GM18502 (cell line): ENCODE data around the gene GRIN2D.

Source experiments
- ATAC-seq: cut with Tn5 transposase; IDR thresholded peaks from one replicate; pipeline ENCODE4 v1.9.1; 2021; ENCODE audit warnings: mild to moderate bottlenecking; ENCODE audit not compliant: unreplicated experiment, poor library complexity

GRIN2D gene

DNA sequence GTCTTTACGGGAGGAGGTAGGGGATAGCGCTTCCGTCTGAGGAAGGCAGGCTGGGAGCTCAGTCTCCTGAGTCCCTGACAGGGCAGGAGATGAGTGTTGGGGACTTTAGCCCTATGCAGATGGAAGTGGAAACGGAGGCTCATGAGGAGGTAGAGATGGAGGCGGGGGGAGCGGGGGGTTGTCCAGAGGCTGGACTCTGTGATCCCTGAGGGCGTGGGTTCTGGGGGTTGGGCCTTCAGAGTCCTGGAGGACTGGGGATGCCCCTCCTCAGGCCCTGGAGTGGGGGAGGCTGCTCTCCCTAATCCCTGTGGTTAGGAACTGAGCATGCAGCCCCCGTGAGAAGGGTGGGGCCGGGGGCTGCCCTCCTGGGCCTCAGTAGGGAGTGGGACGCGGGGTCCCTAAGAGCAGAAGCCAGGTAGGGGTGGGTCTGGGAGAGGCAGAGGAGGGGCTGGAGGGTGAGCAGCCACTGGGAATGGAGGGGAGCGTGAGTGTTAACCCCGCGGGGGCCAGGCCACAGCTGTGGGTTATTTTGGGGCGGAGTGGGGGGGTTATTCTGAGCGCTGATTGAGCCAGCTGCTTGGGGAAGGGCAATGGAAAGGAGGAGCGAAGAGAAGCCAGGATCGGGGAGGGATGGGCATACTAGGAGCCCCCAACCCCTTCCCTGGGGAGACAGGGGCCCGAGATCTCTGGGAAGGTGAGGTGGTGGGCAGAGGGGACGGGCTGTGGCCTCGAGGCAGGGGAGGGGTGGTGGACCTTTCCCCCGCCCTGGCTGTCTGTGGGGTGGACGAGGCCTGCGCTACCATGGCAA is 2.8 kb downstream of the GRIN2D start:
- ATAC-seq: no peak

DNA sequence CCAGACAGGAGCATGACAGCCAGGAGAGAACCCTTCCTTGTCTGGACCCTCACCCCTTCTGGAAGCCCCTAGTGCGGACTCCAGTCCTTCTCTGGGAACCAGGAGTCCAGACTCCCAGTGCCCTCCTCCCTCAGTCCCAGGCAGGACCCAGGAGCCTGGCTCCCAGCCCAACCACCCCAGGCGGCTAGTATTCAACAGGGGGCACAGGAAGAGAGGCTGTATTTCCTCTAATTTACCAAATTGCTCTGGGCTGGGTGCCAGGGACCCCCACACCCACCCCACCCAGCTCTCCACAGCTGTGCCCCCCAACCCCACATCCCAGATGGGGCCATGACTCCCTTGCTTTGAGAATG is 3.3 kb downstream of the GRIN2D start:
- no peak for ATAC-seq

DNA sequence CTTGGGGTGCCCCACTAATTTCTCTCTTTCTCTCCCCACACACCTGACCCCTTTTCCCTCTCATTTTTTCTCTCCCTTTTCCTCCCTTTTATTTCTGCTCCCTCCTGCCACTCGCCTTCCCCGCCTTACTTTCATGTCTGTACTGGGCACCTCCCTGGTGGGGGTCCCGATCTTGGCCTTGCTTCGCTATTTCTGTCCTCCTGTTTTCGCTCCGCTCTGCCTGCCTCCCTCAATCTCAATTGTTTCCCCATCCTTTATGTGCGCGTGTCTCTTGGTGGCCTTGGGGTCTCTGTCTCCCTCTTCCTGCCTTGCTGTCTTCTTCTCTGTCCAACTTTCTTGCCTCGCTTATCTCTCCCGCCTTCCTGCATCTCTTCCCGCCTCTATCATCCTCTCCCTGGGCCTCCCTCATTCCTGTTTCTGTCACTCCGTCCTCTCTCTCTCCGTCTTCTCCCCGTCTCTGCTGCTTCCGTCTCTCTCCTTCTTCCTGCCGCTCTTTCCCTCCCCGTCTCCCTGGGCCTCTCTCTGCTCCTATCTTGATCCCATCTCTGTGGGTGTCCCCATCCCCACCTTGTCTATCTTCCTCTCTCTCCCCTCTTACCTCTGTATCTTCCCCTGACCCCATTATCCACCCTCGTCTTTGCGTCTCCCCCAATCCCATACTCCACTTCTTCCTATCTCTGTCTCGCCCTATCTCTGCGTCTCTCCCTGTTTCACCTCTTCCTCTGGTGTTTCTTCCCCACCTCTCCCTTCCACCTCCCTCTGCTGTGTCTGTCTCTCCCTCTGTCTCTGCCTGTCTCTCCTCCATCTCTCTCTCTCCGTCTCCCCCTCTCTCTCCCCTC is 4.0 kb downstream of the GRIN2D start:
- ATAC-seq: no peak

DNA sequence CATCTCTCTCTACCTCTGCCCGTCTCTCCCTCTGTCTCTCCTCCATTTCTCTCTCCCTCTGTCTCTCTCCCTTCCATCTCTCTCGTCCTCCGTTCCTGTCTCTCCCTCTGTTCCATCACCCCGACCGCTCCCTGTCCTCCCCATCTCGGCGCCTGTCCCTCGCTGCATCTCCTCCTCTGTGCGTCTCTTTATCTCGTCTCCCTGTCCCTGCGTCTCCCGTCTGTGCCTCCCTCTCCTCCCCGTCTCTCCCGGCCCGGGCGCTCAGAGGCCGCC is 4.6 kb downstream of the GRIN2D start:
- no peak for ATAC-seq

DNA sequence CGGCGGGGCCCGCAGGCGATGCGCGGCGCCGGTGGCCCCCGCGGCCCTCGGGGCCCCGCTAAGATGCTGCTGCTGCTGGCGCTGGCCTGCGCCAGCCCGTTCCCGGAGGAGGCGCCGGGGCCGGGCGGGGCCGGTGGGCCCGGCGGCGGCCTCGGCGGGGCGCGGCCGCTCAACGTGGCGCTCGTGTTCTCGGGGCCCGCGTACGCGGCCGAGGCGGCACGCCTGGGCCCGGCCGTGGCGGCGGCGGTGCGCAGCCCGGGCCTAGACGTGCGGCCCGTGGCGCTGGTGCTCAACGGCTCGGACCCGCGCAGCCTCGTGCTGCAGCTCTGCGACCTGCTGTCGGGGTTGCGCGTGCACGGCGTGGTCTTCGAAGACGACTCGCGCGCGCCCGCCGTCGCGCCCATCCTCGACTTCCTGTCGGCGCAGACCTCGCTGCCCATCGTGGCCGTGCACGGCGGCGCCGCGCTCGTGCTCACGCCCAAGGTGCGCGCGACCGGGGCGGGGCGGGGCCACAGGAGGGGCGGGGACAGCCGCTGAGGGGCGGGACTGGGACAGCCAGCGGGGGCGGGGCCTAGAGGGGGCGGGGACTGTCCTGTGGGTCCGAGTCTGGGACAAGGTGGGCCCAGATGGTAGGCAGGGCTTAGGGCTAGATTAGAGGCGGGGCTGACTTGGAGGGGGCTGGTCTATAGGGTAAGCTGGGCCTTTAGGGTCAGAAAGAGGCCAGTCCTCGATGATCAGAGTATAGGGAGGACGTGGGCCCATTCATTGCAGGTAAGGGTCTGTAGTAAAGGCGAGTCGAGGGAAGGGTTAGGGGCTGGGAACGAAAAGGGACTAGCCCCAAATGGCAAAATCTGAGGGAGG is 5.1 kb downstream of the GRIN2D start:
- ATAC-seq: peak; percentile 59

DNA sequence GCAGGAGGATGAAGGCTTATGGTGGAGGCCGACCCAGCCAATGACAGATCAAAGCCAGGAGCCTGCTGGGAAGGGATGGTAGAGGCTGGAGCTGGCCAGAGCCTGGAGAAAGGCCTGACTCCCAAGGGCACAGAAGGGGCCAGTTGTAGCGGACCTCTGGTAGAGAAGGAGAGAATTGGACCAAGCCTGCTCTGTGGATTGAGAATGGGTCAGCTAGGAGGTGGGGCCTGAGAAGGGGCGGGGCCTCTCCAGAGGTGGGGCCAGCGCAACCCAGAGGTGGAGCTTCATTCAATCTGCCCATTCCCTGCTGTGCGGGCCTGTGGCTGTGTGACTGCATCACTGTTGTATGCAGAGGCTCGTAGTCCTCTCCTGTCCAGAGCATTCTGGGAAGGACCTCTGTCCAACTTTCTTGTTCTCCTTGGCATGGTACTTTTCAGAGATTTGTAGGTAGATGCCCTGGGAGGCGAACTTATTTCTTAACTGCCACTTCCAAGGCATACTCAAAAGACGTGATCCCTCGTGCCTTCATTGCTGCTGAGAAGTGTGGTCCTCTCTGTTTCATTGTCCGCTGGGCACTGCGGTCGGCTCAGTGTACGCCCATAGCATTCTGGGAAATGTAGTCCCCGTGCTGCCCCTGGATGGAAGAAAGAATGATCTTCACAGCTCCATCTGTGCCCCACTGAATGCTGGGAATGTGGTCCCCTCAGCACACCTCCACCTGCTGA is 6.7 kb downstream of the GRIN2D start:
- ATAC-seq: no peak

DNA sequence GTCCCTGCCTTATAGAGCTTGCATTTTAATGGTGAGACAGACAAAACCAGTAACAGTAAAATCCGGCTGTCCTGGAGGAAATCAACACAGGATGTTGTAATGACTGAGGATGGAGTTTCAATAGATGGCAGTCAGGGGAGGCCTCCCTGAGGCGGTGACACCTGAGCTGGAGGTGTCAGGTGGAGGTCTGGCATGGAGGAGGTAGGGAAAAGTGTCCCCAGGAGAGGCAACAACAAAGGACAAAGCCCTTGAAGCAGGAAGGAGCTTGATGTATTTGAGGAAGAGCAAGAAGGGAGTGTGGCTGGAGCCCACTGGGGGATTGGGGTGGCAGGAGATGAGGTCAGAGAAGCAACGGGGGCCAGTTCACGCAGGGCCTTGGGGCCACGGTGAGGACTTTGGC is 7.8 kb downstream of the GRIN2D start:
- no peak for ATAC-seq

DNA sequence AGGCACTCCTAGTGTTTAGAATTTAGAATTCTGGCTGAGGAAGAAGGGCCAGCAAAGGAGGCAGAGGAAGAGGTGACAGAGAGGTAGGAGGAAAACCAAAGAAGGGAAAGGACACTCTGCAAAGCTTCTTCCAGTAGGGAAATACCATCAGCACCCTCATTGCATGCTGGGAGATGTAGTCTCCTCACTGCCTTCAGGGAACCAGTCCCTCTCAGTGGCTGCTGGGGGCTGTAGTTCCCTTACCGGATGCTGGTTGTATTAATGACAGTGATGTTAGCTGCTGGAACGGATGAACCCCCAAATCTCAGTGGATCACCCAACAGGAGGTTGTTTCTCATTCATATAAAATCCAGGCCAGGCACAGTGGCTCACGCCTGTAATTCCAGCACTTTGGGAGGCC is 10.1 kb downstream of the GRIN2D start:
- no peak for ATAC-seq

DNA sequence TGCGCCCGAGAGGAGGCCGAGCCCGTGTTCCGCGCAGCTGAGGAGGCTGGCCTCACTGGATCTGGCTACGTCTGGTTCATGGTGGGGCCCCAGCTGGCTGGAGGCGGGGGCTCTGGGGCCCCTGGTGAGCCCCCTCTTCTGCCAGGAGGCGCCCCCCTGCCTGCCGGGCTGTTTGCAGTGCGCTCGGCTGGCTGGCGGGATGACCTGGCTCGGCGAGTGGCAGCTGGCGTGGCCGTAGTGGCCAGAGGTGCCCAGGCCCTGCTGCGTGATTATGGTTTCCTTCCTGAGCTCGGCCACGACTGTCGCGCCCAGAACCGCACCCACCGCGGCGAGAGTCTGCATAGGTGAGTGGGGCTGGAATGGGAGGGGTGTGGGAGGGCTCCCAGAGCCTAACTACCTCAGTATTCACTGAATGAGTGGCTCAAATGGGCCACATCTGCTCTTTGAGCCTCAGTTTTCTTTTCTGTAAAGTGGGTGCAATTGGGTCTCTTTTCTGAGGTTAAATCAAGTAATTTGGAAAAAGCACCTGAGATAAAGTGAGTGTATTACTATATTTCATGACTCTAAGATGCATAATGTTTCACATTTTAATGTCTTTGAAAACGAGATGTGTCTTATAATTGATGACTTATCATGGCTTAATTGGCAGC is 11.7 kb downstream of the GRIN2D start:
- no peak for ATAC-seq

DNA sequence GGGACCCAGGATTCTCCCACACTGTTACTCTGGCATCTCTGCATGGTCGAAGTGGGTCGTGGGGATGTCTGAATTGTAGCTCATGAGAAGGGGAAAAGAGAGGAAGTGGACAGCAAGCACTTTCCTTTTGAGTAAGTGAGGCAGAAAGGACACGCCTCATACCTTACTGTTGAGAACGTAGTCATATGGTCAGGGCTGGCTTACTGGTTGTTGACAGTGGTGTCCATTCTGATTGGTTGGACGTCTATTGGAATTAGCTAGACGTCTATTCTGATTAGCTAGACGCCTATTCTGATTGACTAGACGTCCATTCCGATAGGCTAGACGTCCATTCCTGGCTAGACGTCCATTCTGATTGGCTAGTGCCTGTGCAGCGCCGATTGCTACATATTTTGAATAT is 12.4 kb downstream of the GRIN2D start:
- no peak for ATAC-seq

DNA sequence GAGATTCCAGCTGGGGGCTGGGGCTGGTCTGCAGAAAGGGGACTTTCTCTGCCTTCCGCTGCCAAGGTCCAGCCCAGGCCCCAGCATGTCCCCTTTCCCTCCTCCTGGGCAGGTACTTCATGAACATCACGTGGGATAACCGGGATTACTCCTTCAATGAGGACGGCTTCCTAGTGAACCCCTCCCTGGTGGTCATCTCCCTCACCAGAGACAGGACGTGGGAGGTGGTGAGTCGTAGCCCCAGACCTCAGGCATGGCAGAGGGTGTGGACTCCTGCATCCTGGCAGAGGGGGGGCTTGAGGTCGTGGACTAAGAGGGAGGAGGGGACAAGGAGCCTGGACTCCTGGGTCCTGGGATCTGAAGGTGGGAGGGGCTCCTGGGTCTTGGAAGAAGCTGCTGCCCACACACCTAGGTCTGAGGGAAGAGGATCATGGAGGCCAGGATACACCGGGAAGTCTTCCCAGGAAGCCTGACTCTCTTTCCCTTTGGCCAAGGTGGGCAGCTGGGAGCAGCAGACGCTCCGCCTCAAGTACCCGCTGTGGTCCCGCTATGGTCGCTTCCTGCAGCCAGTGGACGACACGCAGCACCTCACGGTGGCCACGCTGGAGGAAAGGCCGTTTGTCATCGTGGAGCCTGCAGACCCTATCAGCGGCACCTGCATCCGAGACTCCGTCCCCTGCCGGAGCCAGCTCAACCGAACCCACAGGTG is 20.6 kb downstream of the GRIN2D start:
- no peak for ATAC-seq

DNA sequence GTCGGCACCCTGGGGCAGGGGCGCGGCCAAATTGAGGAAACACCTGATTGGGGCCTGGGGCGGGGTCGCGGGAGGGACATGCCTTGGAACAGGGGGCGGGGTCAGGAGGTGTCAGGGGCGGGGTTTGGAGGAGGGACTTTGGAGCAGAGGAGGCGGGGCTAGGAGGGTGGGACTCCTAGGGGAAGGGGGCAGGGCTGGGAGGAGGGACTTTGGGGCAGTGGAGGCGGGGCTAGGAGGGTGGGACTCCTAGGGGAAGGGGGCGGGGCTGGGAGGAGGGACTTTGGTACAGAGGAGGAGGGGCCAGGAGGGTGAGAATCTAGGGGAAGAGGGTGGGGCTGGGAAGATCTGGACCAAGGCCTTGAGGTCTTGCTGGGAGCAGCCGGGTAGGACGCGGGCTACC is 21.9 kb downstream of the GRIN2D start:
- no peak for ATAC-seq

DNA sequence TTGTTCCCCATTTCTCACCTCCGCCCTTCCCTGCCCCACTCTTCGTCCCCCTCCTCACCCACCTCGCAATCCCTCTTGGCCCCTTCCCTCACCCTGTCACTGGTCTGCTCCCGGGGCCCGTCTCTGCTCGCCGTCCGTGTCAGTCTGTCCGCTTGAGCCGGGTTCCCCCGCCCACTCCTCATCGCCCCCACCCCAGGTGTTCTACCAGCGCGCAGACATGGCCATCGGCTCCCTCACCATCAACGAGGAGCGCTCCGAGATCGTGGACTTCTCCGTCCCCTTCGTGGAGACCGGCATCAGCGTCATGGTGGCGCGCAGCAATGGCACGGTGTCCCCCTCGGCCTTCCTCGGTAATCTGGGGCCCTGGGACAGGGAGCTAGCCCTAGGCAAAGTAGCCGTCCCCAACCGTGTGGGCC is 22.3 kb downstream of the GRIN2D start:
- no peak for ATAC-seq

DNA sequence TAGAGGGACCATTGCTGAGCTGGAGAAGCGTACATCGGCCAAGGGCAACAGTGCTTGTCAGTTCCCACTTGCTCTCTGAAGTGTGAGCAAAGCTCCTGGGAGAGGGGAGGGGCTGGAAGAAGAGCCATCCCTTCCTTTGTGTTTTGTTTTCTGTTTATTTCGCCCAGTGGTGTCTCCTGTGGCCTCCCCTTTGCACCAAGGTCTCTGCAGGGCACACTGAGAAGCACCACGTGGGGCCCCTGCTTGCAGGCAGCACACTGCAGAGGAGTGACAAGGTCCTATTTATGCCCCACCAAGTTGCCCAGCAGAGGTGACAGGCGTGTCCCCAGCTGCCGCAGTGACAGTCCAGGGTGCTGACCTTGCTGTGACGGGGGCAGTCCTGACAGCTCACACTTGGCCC is 24.0 kb downstream of the GRIN2D start:
- no peak for ATAC-seq

DNA sequence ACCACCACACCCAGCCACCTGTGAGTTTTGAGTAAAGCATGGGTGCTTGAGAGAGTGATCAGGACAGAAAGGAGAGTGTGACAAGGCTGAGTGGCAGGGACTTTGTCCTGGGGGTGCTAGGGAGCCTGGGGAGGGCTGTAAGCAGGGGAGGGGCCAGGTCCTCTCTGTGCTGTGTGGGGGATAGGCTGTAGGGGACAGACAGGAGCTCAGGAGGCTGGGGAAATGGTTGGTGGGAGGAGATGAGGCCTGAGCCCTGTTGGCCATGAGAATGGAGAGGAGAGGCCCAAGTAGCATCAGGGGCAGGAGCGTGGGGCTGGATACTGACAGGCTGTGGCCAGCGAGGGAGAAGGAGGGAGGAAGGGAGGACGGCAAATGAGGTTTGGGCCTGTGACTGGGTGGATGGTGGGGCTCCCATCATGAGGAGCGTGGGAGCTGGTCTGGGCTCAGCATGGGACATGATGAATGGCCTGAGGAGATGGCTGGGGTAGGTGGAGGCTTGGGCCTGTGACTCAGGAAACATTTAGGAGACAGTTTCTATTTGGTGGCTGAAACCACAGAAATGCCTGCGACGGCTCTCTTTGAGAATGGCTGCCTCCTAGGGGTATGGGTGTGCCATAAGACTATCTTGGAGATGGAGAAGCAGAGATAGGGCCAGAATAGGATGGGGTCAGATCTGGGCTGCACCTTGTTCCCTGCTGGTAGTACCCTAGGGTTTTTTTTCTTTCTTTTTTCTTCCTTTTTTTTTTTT is 25.0 kb downstream of the GRIN2D start:
- ATAC-seq: no peak

DNA sequence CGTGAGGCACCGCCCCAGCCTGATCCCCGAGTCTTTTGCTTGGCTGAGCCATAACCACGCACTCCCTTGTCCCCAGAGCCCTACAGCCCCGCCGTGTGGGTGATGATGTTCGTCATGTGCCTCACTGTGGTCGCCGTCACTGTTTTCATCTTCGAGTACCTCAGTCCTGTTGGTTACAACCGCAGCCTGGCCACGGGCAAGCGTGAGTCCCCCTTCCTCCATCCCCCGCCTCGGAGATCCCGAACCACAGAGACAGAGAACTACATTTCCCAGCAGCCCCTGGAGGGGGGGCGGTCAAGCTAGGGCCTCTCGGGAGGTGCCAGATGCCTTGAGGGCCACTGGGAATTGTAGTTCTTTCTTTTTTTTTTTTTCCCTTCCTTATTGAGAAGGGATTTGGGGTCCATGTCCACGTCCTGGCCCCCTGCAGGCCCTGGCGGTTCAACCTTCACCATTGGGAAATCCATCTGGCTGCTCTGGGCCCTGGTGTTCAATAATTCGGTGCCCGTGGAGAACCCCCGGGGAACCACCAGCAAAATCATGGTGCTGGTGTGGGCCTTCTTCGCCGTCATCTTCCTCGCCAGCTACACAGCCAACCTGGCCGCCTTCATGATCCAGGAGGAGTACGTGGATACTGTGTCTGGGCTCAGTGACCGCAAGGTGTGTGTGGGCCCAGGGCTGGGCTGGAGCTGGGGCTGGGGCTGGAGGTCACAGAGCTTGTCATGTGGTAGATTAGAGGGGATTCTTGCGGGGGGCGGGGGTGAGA is 25.9 kb downstream of the GRIN2D start:
- ATAC-seq: peak; percentile 58

DNA sequence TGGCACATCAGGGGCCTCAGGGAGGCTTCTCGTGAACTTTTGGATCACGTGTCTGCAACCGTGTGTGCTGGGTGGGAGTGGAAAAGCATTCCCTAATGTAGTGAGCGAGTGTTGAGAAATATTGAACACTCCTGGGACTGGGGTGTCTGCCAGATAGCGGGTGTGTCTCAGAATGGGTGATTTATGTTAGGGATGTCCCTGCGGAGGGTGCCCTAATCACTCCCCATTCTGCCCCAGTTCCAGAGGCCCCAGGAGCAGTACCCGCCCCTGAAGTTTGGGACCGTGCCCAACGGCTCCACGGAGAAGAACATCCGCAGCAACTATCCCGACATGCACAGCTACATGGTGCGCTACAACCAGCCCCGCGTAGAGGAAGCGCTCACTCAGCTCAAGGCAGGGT is 28.1 kb downstream of the GRIN2D start:
- ATAC-seq: no peak

DNA sequence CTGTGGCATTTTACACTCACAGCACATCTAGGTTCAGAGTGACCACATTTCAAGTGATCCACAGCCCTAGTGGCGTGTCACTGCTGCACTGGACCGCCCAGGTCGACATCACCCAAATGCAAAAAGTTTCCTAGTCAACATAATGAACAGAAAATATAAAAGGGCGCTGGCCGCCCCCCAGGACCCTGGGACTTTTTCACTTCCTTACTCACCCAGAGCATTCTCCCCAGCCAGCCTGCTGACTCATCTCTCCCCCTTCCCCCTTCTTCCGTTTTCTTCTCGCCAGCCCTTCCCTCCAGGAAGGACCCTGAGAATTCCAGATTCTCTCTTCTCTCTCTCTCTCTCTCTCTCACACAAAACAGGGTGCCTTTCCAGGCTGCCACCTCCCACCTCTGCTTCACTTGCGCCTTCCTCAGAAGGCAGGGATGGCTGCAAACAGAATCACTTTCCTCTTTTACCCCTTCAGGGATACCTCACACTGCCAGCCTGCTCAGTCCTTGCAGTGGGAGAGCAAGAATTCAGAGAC is 31.3 kb downstream of the GRIN2D start:
- ATAC-seq: no peak
